ENCODE results near the gene PLPPR1. TPM values are rescaled to one million over a fixed set of nuclear protein-coding genes. Genes with fewer than 3 reads are reported as not detected.

Gene PLPPR1
- total RNA-seq, 1 donor from 2014 or later, result not detected

GRCh38 chr9:101209670-101210069 lies 181.1 kb downstream of the PLPPR1 start:
- DNase-seq (ENCODE audit: low read depth), result no peak

- DNase-seq (ENCODE audit: low read depth), result no peak
Observed at GRCh38 chr9:101212661-101213060, 184.1 kb downstream of the PLPPR1 start.

GRCh38 chr9:101219030-101219429 lies 190.5 kb downstream of the PLPPR1 start:
- DNase-seq (ENCODE audit: low read depth), result no peak

DNA sequence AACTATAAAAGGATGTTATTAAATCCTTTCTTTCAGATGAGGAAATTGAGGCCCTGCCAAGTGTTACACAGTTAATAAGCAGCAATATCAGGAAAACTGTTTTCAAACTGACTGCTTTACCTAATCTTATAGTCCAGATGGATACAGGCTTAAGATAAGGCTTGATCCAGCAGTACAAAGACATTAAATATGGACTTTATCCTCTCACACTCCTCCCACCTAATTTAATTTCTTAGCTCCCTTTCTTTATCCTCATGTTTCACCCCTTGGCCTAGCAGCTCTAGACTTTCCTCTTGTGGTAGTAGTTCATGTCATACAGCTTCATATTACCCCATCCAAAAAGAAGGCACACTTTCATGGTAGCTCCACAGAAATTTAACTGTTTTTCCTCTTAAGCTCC lies 191.8 kb downstream of the PLPPR1 start:
- DNase-seq (ENCODE audit: low read depth), result no peak

DNA sequence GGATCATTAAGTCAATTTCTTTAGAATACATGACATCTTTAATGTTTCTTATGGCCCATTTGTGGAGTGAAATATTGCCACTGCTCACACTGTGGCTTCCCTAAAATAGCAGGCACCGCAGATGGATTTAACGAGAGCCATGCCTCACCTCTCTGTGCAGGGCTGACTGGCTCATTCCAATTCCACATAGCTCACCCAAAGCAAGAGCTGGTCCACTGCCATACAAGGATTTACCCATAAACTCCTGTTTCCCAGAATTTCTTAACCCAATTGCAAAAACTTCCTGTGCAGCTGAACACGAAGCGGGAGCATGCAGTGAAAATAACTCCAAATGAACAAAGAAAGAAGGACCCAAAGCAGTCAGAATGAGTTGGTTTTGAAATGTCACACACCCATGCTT lies 196.7 kb downstream of the PLPPR1 start:
- DNase-seq (ENCODE audit: low read depth), result no peak

DNA sequence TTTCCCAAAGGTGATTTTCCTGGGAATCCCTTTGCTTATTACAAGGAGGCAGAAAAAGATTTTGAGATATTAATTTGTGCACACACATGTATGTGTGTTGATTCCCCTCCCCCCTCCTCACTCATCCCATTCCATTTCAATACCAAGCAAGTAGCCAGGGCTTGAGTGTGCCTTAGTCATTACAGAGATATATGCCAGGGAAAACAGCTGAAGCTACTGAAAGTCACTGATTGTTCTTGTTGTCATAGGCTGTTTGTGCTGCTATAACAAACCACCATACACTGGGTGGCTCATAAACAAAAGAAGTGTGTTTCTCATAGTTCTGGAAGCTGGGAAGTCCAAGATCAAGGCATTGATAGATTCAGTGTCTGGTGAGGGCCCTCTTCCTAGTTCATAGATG lies 197.6 kb downstream of the PLPPR1 start:
- no peak for DNase-seq (ENCODE audit: low read depth)

- DNase-seq (ENCODE audit: low read depth), result no peak
Observed at GRCh38 chr9:101226803-101227202, 198.3 kb downstream of the PLPPR1 start.

DNA sequence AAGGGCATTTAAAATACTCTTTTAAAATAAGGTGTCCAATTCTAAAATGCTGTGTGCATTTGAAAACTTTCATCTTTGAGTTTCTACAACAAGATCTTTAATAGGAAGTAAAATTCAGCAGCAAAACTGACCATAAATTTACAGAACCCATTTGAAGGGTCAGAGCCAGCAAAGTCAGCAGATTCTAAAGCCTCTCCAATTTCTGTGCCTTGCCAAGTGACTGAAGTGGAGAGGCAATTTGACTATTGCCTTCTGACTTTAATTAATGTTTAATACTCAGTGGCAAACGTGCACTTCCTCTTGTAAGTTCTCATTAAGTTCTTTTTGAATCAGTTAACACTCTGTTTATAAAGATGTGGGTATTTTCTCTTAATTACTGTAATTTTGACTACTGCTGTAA lies 201.1 kb downstream of the PLPPR1 start:
- DNase-seq (ENCODE audit: low read depth), result no peak

GRCh38 chr9:101232405-101232977 lies 204.0 kb downstream of the PLPPR1 start:
- no peak for DNase-seq (ENCODE audit: low read depth)

- peak; percentile 49 for DNase-seq (ENCODE audit: low read depth)
Observed at GRCh38 chr9:101235105-101235866, 206.8 kb downstream of the PLPPR1 start.

DNA sequence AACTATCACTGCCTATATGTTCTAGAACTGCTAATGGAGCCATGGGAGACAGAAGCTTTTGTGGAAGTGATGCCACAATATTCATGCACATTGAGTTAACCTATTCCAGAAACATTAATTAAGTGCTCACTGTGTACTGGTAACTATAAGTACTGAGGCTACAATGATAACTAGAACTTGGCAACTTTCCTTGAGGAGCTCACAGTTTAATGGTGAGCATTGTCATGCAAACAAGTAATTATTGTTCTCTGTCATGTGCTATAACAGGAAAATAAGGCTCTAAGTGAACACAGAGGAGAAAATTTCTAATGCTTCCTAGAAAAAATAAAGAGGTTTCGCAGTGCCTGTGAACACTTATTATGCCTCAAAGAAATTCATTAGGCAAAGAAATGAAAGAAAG lies 214.1 kb downstream of the PLPPR1 start:
- no peak for DNase-seq (ENCODE audit: low read depth)

GRCh38 chr9:101246691-101247090 lies 218.2 kb downstream of the PLPPR1 start:
- no peak for DNase-seq (ENCODE audit: low read depth)

GRCh38 chr9:101247297-101247696 lies 218.8 kb downstream of the PLPPR1 start:
- DNase-seq (ENCODE audit: low read depth), result no peak

DNA sequence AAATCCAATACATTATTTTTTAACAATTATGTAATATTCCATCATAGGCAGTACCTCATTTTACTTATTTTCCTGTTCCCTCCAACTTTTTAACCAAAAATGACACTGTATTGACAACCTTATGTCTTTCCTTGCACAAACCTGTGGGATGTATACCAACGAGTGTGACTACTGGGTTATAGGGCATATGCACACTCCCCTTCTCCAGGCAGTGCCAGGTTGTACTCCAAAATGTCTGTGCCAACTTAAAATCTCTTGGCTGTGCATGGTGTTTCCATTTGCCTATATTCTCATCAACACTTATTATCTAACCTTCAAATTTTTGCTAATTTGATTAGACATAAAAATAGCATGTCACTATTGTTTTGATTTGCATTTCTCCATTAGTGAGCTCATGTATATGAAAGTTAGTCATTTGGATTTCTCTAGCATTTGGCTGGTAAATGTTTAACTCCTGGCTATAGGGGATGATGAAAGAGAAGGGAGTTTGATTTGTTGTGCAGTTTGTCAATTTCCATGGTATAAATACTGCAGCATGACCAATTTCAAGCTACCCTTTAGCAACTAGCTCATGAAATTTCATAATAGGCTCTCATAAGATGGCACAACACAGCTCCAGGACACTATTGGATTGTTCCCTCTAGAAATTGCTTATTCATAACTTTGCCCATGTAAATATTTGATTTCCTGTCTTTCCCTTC lies 226.4 kb downstream of the PLPPR1 start:
- DNase-seq (ENCODE audit: low read depth), result peak; percentile 1

DNA sequence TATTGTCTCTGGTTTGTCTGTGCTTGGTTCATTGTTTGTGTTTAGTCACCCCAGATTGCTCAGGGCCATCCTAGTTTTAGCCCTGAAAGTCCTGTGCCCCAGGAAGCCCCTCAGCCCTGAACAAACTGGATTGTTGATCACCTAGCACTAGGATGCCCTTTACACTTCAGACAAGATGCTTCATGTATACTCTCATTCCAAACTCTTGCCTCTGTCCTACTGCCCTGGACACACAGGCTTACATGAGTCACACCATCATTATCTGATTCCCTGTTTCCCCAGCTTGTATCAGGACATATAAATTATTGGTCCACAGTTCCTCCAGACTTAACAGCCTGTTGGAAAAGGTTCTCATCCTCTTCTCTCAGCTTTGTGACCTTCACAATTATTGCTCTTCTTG lies 236.2 kb downstream of the PLPPR1 start:
- no peak for DNase-seq (ENCODE audit: low read depth)

DNA sequence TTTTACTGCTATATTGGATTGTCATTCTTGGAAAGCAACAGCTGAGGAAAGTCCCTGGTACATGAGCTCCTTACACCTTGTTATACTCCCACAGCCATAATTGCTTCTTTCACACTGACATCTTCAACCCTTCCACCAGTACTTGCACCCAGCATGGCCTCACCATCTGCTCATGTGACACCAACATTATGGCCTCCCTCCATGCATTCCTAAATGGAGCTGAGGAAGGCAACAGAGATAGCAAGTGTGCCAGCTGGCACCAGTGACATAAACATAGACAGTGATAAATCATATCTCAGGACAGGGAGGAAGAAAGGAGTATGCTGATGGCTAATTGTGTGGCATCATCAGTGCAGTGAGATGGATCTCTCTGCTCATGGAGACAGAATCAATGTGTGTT lies 236.7 kb downstream of the PLPPR1 start:
- DNase-seq (ENCODE audit: low read depth), result no peak

DNA sequence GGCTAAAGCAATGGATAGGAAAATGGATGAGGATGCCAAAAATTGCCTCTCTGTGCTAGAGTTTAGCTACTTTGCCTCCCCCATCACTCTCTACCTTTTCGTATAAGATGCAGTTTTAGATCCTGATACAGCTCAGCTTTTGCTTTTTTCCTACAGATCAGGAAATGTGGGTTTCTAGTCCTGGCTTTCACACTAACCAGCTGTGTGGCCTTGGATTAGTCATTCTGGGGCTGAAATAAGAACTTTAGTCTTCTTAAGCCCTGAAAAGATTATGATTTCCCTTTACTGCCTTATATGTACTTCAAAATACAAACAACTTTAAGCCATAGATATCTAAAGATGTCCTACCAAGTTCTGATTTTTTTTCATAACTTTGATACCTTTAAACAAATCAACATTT lies 239.9 kb downstream of the PLPPR1 start:
- no peak for DNase-seq (ENCODE audit: low read depth)

GRCh38 chr9:101269591-101270283 lies 241.2 kb downstream of the PLPPR1 start:
- no peak for DNase-seq (ENCODE audit: low read depth)

GRCh38 chr9:101270302-101270701 lies 241.8 kb downstream of the PLPPR1 start:
- no peak for DNase-seq (ENCODE audit: low read depth)

DNA sequence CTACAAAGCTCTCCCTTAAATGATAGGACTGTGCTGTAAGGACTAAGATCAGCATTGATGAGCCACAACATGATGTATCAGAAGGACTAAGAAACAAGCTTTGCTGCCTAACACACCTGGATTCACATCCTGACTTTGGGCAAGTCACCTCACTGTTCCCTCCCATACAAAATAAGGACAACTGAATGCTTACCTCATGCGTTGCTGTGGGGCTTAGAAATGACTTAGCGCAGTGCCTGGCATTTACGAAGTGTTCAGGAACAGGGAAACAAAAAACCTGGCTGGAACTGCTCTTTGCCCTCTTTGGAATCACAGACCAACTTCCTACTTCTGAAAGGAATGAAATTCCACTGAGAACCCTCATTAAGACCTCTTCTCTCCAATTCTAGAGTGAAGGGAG lies 242.6 kb downstream of the PLPPR1 start:
- no peak for DNase-seq (ENCODE audit: low read depth)

DNA sequence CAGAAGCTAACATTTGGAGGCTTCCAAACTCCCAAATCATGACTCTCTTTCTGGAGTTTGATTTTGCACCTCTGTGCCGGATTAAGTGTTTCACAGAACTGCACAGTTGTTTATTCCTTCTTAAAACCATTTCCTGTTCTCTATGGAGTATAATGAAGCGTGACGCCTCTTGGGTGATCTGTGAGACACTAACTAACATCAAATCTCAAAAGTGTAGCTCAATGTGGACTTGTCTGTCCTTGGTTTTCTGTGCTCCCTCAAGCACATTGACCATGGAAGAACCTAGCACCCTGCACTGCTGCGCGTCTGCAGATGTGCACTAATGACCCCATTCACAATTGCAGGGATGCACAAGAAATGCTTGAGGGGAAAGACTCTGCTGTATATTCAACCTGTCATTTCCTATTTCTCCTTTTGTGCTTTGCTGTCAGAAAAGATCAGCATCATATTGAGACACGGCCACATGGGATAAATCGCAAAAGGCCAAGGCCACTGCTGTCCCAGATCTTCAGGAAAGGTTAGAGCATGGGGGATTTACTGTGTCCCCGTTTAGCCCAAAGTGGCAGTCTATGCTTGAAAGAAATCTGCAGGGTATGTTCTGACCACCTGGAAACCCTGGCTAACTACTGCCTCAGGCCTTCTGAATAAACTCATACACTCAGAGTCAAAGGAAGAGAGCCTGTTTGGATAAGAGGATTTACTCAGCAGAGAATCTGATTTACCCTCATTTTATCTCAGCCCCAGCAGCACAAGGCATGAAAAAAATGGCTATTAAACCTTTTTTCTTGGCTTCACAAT lies 246.6 kb downstream of the PLPPR1 start:
- no peak for DNase-seq (ENCODE audit: low read depth)

DNA sequence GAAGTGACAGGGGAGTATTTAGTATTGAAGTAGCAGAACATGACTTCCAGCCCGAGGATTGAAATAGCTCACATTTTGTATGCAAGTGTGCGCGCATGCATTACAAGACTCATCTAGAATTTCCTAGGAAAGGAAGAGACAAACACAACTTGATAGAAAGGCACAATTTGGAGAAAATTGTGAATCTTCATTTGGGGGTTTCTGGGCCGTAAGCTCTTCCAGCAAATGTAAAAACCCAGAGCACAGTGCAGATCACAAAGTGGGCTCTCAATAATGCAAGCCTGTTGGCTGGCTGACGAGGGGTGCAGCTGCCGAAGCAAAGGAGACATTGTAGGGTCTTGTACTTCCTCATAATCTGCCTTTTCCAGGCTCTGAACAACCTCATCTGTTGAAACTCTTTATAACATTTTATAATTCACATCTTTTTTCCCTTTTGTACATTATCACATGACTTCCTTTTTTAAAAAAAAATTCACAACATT lies 247.3 kb downstream of the PLPPR1 start:
- no peak for DNase-seq (ENCODE audit: low read depth)
